Measurements from ENCODE around the gene CRTAP.

GRCh38 chr3:33167284-33167683, 53.5 kb downstream of the CRTAP start:
- no peak for TF ChIP-seq CTCF (IDR thresholded peaks at IDR 0.05)
- no peak for TF ChIP-seq ZFX (IDR thresholded peaks at IDR 0.05; ENCODE audit: borderline replicate concordance)

All from 22Rv1 (cell line).